C4-2B (cell line): Measurements from ENCODE around the gene FCGR1A.
"Not testable (repeated sequence)": the region's sequence is repeated elsewhere in the genome, so short reads cannot be mapped to it uniquely, and the experiment has no call there.

Experiments used
- ZFX ChIP-seq: fragments of 450-650 bp; IDR thresholded peaks from 2 replicates; pipeline ENCODE4 v1.6.1; 2017
- TF ChIP-seq, protein P1 (sequence below): fragments of 450-650 bp; conservative IDR thresholded peaks from 2 replicates; pipeline ENCODE4 v1.5.1; 2017; ENCODE audit warnings: mild to moderate bottlenecking

DNA sequence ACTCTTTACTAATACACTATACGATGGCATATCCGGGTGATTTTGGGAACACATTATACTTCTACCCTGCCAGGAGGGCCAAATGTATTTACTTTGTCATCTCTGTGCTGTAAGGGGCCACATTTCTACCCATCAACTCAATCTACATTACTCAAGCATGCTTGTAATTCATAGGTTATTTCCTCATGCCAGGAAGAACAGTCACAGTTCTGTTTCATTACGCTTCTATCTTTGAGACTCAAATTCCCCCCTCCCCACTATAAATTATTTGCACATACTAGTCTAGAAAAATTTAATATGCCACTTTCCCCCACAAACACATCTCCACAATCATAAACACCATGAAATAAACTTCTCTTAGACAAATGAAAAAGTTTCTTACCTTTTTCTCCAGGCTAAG, 19.1 kb downstream of the FCGR1A start:
- TF ChIP-seq, protein P1, sequence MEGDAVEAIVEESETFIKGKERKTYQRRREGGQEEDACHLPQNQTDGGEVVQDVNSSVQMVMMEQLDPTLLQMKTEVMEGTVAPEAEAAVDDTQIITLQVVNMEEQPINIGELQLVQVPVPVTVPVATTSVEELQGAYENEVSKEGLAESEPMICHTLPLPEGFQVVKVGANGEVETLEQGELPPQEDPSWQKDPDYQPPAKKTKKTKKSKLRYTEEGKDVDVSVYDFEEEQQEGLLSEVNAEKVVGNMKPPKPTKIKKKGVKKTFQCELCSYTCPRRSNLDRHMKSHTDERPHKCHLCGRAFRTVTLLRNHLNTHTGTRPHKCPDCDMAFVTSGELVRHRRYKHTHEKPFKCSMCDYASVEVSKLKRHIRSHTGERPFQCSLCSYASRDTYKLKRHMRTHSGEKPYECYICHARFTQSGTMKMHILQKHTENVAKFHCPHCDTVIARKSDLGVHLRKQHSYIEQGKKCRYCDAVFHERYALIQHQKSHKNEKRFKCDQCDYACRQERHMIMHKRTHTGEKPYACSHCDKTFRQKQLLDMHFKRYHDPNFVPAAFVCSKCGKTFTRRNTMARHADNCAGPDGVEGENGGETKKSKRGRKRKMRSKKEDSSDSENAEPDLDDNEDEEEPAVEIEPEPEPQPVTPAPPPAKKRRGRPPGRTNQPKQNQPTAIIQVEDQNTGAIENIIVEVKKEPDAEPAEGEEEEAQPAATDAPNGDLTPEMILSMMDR, result not testable (repeated sequence)
- not testable (repeated sequence) for TF ChIP-seq ZFX
